Loucy (cell line): ENCODE results near the gene MAPT.

Experiments used
- EZH2phosphoT487 ChIP-seq: fragments of 200-600 bp; IDR thresholded peaks from 2 replicates; pipeline ENCODE4 v1.6.1; 2018; ENCODE audit warnings: antibody characterized with exemption, mild to moderate bottlenecking, moderate library complexity, borderline replicate concordance
- TF ChIP-seq, protein P1 (sequence below): fragments of 200-600 bp; sonication (generic); conservative IDR thresholded peaks from 2 replicates; pipeline ENCODE4 v1.5.1; 2014; ENCODE audit warnings: mild to moderate bottlenecking, antibody characterized with exemption, low read length

- TF ChIP-seq EZH2phosphoT487, result no peak
- TF ChIP-seq, protein P1, sequence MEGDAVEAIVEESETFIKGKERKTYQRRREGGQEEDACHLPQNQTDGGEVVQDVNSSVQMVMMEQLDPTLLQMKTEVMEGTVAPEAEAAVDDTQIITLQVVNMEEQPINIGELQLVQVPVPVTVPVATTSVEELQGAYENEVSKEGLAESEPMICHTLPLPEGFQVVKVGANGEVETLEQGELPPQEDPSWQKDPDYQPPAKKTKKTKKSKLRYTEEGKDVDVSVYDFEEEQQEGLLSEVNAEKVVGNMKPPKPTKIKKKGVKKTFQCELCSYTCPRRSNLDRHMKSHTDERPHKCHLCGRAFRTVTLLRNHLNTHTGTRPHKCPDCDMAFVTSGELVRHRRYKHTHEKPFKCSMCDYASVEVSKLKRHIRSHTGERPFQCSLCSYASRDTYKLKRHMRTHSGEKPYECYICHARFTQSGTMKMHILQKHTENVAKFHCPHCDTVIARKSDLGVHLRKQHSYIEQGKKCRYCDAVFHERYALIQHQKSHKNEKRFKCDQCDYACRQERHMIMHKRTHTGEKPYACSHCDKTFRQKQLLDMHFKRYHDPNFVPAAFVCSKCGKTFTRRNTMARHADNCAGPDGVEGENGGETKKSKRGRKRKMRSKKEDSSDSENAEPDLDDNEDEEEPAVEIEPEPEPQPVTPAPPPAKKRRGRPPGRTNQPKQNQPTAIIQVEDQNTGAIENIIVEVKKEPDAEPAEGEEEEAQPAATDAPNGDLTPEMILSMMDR, result no peak
Observed at GRCh38 chr17:45967378-45967777, 73.0 kb downstream of the MAPT start.
